Right lobe of liver (tissue), 6 donors: ENCODE measurements around the gene RPS6KA2. TPM values are rescaled to one million over a fixed set of nuclear protein-coding genes. Genes with fewer than 3 reads are reported as not detected.
A peak's percentile ranks its signal among the peaks of the same experiment; 100 is the strongest.
"Not testable (repeated sequence)": the region's sequence is repeated elsewhere in the genome, so short reads cannot be mapped to it uniquely, and the experiment has no call there.

Experiments used
- ATAC-seq, 4 donors: fragments of 200-7000 bp; cut with Tn5 transposase; one replicate each; pipeline ENCODE4 v1.9.1; 2020; ENCODE audit warnings: mild to moderate bottlenecking in 4 of 4, moderate library complexity in 4 of 4
- DNase-seq, 3 donors: peaks; one replicate each; pipeline ENCODE4 v3.0.0-alpha.2; 2020
- H3K27ac ChIP-seq, 3 donors: fragments of 200-600 bp; one replicate each; pipeline ENCODE4 v1.8.0; 2022
- H3K27me3 ChIP-seq, 2 donors: fragments of 200-600 bp; one replicate each; pipeline ENCODE4 v1.8.0; 2022
- H3K36me3 ChIP-seq, 4 donors: fragments of 200-600 bp; sonication (generic) in 1 of 4; one replicate each; pipeline versions ENCODE4 v1.5.1 to v1.8.0; 2017 to 2022; ENCODE audit warnings: control low read depth in 1 of 4
- H3K4me1 ChIP-seq, 4 donors: fragments of 200-600 bp; sonication (generic) in 1 of 4; one replicate each; pipeline versions ENCODE4 v1.5.1 to v1.8.0; 2017 to 2022; ENCODE audit warnings: control low read depth in 1 of 4
- H3K4me3 ChIP-seq, 3 donors: fragments of 200-600 bp; one replicate each; pipeline ENCODE4 v1.8.0; 2022
- H3K9me3 ChIP-seq, 4 donors: fragments of 200-600 bp; sonication (generic) in 1 of 4; one replicate each; pipeline versions ENCODE4 v1.5.1 to v1.8.0; 2017 to 2022; ENCODE audit warnings: control low read depth in 1 of 4
- CTCF ChIP-seq, 4 donors: fragments of 200-600 bp in 3 of 4; fragments of 450-650 bp in 1 of 4; IDR thresholded peaks; one replicate each; pipeline versions ENCODE4 v1.5.1 to v1.8.0; 2016 to 2022; ENCODE audit warnings: antibody characterized with exemption in 4 of 4, mild to moderate bottlenecking in 2 of 4
- POLR2A ChIP-seq: fragments of 450-650 bp; IDR thresholded peaks from one replicate; pipeline ENCODE4 v1.6.1; 2017; ENCODE audit warnings: antibody characterized with exemption, mild to moderate bottlenecking
- WGBS: methylation state at CpG from one replicate; pipeline ENCODE4 v1.1.6; 2018; ENCODE audit warnings: low coverage, low lambda C conversion rate; ENCODE audit not compliant: insufficient coverage; ENCODE audit errors: missing lambda C conversion rate; 5-methylcytosine and 5-hydroxymethylcytosine counted together
- intact Hi-C, 2 donors: fragments of 100-400 bp; cut with DNase I; formaldehyde crosslinking; loops; one replicate each; pipeline versions ENCODE4 v1.11.2 to v1.14.1; 2022
- total RNA-seq, 6 experiments: library from RNA; depleted of rRNA in 2 of 6; stranded (reverse); fragments of >200 nt in 2 of 6; fragmentation: NEBNext Ultra II Directional in 3 of 6; extraction: Animal tissue kit (Norgen Biotek cat#: 25700) in 3 of 6; gene quantifications; one replicate each; pipeline versions ENCODE4 v1.1.0 to v1.2.4, GENCODE V29; 2016 to 2023
- donor health status: DM: no; HTN: yes; CAD: no.
- donor health status: DM: no; HTN: no; CAD: no.
- donor health status: DM: no; HTN: no; CAD: no.
- donor health status: DM: no; HTN: yes; CAD: no.
- donor health status: DM: no; HTN: yes; CAD: no.

RPS6KA2 gene
- total RNA-seq, 6 experiments from 2014 or later: 6.4 to 18.1 (median 11.1) TPM

DNA sequence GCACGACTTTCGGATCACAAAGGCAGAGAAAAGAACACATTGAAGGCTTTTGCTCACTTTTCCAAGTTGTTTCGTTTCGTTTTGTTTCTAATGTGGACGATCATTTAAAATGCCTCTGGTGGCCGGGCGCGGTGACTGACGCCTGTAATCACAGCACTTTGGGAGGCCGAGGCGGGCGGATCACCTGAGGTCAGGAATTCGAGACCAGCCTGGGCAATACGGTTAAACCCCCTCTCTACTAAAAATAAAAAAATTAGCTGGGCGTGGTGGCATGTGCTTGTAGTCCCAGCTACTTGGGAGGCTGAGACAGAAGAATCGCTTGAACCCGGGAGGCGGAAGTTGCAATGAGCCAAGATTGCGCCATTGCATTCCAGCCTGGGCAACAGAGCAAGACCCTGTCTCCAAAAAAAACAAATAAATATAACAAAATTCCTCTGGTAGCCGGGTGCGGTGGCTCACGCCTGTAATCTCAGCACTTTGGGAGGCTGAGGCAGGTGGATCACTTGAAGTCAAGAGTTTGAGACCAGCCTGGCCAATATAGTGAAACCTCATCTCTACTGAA, 243.2 kb downstream of the RPS6KA2 start:
- WGBS: 5% methylated on average over 22 of the region's 22 CpGs
- DNase-seq: peak in 1 of 3 donors; percentile 64
- H3K27me3 ChIP-seq, intact Hi-C loops, ATAC-seq, H3K36me3 ChIP-seq, H3K9me3 ChIP-seq: not testable (repeated sequence)
- H3K4me3 ChIP-seq: peak overlapping the region; percentile 78 to 92 (median 91)
- TF ChIP-seq CTCF (IDR thresholded peaks at IDR 0.05): peak in 2 of 4 donors; percentile 13 to 40
- peak overlapping the region; percentile 92 to 98 (median 93) for H3K27ac ChIP-seq
- peaks cover 1 to 61% (median 28%) of the 10 kb centered on the region in 4 donors for H3K4me1 ChIP-seq

DNA sequence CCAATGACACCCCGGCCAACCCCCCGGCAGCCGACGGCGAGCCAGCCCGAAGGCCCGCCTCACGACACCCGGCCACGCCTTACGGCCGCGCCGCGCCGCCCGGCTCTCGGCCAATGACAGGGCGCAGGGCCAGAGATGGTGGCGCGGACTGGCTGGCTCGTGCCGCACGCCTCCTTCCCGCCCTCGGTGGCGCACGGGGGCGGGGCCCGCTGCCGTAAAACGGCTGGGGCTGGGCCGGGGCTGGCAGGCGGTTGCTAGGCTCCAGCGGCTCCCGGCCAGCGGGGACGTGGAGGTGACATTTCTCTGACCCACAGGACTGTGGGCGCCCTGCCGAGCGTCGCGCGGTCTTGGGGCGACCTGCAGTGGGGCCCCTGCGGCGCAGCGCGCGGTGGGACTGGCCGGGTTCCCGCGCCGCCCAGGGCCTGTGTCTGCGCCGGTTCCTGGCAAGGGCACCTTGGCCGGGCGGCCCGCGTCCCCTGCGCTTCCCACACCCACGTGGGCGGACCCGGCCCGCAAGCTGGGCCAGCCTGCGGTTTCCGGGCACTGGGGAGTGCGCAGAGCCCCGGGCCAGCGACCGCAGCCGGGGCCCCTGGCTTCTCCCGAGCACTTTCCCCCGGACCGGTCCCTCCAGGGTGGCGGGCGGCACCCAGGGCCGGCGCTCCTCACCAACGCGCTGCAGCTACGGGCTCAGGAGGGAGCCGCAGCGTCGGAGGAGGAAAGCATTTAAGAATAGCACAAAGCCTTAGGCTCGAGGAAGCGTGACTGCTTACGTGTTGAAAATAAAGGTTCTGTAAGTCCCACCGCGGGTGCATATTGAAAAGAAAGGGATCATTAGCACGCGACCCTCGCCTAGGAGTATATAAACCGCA, 243.9 kb downstream of the RPS6KA2 start, which contains the start of gene MPC1:
TSS of gene MPC1 (minus strand) at position 8 of the 869 bp plus-strand sequence. CDS start 64 bp downstream, outside the sequence.
- Histone ChIP-seq H3K27ac (peak within 1 kb of the TSS; percentile 92 to 98 (median 93)), H3K4me3 (peak within 1 kb of the TSS; percentile 78 to 92 (median 91)), H3K4me1 (peaks cover 0 to 61% (median 28%) of the 10 kb centered on the region in 4 donors), H3K36me3 (no peaks in the 10 kb centered on the region), H3K27me3 (no peaks in the 10 kb centered on the region), H3K9me3 (no peaks in the 10 kb centered on the region)
- DNase-seq (peak; percentile 98), ATAC-seq (peak; percentile 82 to 94 (median 84))
- 0% methylated on average over 15 of the region's 94 CpGs for WGBS
- TF ChIP-seq CTCF (IDR thresholded peaks at IDR 0.05) (no peak), POLR2A (peak; percentile 94)
- intact Hi-C loops: no loop called here

DNA sequence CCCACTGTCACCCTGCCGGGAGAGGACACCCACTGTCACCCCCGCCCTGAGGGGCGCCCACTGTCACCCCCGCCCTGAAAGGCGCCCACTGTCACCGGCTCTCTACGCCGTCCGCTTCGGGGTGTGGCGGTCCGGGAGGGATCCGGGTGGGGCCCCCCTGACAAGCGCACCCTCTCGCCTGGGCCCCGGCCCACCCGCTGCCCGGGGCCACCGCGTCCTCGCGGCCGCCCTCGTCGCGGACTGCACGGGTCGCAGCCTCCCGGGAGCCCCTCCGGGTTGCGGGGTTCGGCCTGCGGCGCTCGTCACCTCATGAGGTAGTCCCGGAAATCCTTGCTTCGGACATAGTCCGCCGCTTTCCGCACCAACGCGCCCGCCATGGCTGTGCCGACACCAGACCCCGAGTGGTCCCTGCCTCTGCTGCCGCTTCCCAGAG, 244.5 kb downstream of the RPS6KA2 start:
- Histone ChIP-seq H3K4me1 (peaks cover 0 to 63% (median 29%) of the 10 kb centered on the region in 4 donors), H3K9me3 (no peaks in the 10 kb centered on the region), H3K36me3 (no peaks in the 10 kb centered on the region), H3K4me3 (peak overlapping the region; percentile 78 to 92 (median 91)), H3K27ac (peak overlapping the region; percentile 89 to 98 (median 92)), H3K27me3 (no peaks in the 10 kb centered on the region)
- intact Hi-C loops: no loop called here
- peak in 1 of 3 donors; percentile 46 for DNase-seq
- no peak for TF ChIP-seq CTCF (IDR thresholded peaks at IDR 0.05)
- no peak for TF ChIP-seq POLR2A
- no CpG with 5 or more reads among the region's 46 CpGs for WGBS
- ATAC-seq: peak in 3 of 4 donors; percentile 0 to 3 (median 3)

DNA sequence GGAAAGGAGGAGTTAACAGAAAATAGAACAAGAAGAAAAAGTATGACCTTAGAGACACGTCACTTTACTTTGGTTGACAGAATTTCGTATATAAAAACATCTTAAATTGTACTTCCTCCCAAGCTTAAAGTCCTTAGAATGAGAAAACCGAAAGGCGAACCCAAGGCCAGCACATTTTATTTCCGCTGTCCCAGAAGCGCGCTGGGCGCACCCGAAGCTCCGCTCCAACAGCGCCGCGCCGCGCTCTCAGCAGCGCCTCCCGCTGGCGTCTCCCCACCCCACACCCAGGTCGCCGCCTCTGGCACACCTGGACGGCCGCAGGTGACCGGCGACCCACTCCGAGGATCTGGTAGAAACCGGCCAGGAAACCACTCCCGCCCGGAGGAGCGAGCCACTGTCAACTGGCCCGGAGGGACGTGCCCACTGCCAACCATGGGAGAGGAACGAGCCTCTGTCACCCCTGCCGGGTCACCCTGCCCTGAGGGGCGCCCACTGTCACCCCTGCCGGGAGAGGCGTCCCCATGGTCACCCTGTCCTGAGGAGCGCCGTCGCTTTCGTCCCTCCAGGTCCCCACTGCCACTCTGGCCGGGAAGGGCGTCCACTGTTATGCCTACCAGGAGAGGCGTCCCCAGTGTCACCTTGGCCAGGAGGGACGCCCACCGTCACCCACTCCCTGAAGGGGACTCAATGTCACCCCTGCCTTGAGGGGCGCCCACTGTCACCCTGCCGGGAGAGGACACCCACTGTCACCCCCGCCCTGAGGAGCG, 245.1 kb downstream of the RPS6KA2 start:
- 1% methylated on average over 31 of the region's 49 CpGs for WGBS
- TF ChIP-seq POLR2A: peak; percentile 57
- TF ChIP-seq CTCF (IDR thresholded peaks at IDR 0.05): peak; percentile 84 to 97 (median 91)
- peak; percentile 89 to 93 (median 92) for DNase-seq
- H3K27me3 ChIP-seq: no peaks in the 10 kb centered on the region
- no peaks in the 10 kb centered on the region for H3K36me3 ChIP-seq
- H3K9me3 ChIP-seq: no peaks in the 10 kb centered on the region
- peak overlapping the region; percentile 89 to 98 (median 92) for H3K27ac ChIP-seq
- peaks cover 0 to 63% (median 27%) of the 10 kb centered on the region in 4 donors for H3K4me1 ChIP-seq
- intact Hi-C loops: no loop called here
- H3K4me3 ChIP-seq: peak overlapping the region; percentile 78 to 92 (median 91)
- peak; percentile 74 to 80 (median 77) for ATAC-seq
